Measurements from ENCODE around the gene SGMS2.
"Not testable (repeated sequence)": the region's sequence is repeated elsewhere in the genome, so short reads cannot be mapped to it uniquely, and the experiment has no call there.

SGMS2 gene

DNA sequence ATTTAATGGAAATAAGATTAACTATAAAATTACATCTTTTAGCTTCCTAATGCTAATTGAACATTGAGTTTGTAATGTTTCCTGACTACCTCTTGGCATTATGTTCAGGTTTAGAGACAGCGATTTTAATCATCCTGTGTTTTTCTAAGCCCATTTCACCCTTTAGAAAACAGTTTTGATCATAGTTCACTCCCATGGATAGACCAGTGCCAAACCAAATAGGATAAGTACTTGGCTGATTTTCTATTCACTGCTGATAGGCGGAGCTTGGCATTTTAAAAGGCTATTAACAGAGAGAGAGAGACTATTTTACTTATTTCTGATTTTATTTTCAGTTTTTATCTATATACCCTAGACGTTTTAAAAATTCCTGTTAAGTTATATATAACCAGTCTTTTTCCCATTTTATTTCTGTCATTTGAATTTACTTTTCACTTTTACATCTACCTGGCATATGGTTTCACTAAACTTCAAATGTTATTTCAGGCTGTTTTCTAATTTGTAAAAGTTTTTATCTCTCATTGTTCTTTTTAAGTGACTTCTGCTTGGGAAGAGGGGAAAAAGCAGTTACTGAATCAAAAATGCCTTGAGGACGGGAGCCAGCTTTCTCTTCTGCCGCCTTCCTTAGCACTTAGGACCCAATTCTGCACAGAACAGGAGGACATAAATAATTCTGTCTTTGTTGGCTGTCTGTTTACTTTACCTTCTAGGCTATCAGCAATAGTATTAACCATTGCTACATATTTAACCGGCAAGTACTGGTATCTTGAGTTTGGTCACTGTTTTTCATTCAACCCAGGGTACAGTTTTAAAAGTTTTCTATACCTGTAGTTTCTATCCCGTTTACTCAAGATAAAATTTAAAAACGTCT is 46.4 kb downstream of the SGMS2 start:
- peak; percentile 7 for DNase-seq

DNA sequence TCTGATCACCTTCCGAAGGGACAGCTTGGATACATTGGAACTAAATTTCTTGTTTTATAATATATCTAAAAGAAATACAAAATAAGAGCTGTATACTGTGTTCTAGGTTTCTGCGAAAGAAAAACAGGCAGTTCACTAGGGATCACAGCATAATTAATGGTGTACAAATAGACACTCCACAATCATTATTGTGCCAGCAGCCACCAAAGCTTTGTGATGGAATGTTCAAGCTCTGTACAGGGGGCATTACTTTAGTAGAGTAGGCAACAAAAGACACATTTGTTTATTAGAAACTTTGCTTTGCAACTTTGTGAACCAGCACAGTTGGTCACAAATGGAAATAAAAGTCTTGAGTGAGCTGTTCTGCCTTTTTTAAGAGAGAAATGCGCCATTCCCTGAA is 49.3 kb downstream of the SGMS2 start:
- no peak for DNase-seq

DNA sequence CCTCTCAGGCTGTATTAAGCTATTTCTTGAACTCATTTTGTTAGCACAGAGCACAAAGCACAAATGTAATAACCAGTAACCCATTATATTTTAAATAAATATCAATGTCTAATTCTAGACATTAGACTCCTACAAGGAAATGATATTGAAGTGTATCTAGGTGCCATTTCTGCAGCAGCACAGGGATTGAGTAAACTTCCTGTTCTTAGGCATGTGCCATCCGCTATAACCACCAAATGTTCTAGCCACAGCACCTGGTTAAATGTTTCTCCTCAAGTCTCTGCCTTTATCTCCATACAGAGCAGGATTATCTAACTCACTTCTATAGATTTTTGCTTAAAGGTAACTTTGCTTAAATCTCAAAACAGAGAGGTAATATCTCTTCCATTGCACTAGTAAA is 51.4 kb downstream of the SGMS2 start:
- DNase-seq, result peak; percentile 1

DNA sequence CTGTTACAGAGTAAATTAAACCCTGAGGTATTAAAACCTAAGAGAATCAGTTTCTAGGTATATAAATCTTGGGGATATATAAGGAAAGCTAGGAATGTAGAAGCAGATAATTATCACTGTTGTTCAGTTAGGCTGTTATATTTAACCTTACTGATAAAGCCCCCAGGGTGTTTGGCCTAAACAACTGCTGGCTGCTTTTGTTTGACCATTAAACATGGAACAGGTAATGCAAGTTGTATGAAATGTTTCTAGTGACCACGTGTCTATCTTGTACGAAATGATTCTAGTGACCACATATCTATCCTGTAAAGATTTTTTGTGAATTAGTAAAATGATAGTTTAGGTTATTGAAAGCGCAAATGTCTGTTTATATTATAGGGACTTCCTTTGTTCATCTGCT is 52.6 kb downstream of the SGMS2 start:
- peak; percentile 59 for DNase-seq

DNA sequence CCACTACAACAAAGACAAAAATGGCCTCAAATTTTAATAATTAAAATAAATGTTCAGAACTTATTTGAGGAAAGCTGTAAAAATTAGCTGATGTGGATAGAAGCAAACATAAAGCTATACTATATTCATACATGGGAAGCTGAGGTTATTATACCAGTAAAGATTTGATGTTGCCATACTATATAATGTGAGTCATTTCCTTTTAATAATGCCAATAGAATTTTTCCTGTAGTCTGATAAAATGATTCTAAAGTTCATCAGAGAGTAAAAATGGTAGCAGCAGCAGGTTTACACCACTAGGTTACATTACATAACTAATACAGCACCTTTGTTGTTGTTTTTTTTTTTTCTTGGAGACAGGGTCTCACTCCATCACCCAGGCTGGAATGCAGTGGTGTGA is 61.1 kb downstream of the SGMS2 start:
- no peak for DNase-seq

DNA sequence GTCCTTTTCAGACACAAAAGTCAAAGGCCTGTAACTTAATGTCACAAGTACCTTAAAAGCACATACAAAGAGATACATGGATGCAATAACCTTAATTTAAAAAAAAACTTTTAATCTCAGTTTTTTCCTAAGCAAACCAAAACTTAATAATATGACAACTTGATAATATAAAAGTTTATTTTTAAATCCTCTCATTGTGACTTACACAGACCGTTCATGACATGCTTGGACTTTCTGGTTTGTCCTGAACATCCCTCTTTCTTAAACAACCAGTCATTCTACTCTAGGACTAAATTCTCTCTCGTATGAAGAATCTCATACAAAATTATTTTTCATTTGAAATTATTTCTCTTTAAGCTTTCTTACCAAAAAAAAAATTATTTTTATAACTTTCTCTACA is 63.5 kb downstream of the SGMS2 start:
- no peak for DNase-seq

DNA sequence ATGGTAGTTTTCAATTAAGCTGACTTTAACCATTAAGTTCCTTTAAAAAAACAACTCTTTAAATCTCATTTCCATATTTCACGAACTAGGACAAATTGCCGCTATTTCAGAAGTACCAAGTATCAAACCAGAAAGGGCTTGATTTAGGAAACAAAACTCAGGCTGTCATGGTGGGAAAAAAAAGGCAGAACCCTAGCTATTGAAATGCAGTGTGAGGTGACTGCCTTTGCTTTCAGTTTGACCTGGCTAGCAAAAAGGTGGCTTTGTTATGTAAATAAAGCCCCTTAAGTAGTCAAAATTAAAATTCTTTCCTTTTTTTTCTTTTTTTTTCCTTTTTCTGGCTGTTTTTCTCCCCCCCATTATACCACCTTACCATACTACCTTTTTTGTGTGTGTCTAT is 66.0 kb downstream of the SGMS2 start:
- no peak for DNase-seq

DNA sequence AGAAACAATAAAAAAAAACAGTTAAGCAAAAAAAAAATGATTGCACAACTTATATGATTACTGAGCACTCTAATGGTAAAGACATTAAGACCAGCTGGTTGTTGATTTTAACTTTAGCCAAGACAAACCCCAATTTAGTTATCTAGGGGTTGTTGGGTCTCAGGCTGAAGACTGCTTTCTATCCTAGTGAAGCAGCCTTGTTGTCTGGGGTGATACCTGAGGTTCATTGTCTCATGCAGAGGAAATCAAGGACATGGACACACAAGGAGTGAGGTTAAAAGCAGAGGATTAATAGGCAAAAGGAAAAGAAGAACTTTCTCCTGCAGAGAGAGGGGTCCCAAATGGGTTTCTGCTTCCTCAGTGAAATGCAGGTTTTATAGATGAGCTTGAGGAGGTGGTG is 66.6 kb downstream of the SGMS2 start:
- no peak for DNase-seq

DNA sequence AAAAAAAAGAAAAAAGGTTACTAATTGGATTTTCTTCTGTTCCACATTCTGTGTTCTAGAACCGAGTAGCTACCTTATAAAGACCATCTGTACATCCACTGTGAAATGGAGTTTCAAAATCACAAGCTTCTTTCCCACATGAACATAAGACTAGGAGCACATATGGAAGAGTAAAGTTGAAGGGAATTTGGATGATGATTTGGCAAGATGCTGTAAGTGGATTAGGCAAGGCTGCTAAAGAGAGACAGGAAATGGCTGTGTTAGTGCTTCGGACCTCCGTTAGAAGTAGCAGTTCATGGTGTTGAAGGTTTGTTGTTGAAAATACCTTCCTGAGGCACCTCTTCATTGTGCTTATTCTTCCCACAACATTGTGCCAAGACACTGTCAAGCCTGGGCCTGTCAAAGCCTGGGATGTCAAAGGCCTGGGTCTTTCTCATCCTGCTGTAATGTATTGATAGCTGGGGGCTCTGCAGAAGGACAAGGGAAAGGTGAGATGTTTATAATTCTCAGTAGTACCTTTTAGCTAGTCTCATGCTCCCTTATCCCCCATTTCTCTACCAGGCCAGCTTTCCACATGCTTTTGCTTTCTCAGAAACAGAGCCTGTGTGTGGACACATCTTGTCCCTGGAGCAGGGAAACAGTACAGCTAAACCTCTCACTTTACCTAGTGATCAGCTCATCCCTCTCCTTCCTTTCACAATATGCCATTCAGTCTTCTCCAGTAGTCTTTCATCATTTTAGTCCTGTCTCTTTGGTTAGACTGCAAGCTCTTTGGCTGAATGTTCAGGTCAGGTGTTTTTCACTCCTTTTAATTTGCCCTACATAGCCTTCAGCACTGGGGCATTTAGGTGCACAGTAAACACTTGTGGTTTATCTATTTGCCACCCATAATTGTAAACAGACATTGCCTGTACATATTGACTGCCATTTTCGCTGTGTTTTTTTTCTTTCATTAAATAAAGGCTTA is 68.7 kb downstream of the SGMS2 start:
- DNase-seq, result no peak

DNA sequence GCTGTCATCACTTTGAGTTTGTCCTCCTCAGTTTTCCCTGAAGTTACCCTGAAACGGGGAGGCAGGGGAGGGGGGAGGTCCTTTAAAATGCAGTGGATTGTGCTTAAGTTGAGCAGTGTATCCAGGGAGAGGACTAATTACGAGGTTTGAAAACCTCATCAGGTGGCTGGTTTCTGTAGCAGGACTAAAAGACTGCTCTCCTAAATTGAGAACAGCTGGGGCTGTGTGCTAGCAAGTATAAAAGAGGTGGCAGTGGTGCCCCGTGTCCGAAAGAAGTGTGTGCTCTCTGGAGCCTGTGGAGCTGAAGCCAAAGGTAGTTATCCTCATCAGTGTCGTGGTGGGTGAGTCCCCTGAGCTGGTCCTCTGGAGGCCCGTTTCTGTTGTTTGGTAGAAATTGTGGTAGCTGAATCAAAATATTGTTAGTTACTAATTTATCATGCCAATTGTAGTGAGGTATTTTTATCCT is 69.4 kb downstream of the SGMS2 start:
- DNase-seq, result peak; percentile 8

DNA sequence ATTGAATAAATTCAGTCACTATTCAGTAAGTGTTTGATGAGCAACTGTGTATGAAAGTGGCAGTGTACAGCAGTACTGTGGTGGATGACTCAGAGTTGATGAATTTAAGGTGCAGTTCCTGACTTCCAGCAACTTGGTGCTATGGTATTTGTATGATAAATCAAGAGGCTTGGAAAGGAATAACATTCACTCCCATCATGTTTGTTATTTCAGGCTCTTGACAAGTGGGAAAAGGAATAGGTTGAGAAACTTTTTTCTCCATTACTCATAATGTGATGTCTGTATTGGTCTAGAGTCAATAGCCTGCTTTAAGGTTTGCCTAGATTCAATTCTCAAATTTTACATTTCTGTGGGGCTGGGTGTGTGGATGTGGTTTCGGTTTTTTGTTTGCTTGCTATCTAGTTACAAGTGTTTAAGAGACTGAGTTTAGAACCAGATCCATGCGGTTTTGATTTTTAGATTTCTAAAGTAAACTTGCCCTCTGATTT is 71.5 kb downstream of the SGMS2 start:
- DNase-seq, result no peak

DNA sequence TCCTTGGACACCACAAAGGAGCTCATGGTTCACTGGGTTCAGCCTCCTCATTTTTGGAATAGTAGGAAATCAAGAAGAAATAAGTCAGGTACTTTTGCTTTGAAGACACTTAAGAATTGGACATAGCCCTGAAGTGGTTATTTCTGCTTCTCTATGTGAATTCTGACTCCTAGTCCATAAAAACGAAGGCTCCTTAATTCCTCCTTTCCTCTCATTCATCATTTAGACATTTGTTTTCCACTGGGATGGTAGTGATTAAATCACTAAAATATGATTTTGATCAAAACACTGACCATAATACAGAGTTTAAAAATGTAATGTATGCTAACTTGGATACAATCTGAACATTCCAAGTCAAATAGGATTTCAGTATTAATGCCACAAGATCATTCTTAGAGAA is 71.9 kb downstream of the SGMS2 start:
- DNase-seq, result no peak

DNA sequence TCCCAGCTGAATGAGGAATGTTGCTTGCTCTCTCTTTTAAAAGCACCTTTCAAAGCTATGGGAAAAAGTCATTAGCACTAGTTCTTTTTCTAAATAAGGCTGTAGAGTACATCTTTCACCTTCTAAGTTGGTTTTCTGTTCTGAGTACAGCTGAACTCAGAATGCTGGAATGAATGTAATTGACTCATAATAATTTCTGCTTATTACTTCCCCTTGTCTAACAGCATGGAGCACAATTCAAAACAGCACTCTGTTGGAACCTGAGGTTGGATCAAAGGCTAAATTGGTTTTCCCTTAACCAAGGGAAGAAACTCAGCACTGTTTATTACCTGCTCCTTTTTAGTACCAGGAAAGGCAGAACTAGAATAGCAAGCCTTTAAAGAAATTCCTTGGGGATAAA is 73.1 kb downstream of the SGMS2 start:
- DNase-seq, result no peak

DNA sequence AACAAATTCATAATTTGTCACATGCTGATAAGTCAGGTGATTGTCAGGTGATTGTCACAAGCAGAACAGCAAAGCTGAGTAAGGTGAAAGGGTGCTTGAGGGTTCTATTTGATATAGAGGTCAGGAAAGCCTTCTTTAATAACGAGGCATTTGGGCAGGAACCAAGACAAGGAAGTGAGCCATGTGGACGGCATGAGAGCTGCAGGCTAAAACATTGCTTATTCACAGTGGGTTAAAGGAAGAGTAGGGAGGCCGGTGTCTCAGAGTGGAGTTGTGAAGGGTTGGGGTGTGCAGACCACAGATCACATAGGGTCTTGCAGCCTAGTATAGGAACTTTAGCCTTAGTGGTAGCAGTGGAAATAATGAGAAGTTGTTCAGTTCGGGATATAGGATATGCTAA is 75.3 kb downstream of the SGMS2 start:
- no peak for DNase-seq

DNA sequence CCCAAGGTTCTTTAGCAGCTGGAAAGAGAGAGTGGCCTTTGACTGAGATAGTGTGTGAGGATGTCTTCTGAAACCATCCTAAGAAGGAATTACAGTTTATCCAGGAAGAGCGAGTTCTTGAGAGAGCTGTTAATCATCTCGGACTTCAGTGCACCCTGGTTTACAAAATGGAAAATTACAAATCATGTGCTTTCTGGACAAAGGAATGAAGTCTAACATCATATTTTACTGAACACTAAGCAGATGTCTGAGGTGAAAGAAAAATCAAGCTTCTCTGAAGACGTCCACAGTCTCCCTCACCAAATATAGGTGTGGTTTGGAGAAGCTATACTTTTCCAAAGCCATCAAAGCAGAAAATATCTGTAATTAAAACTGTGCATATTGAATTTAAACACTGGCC is 75.8 kb downstream of the SGMS2 start:
- DNase-seq, result no peak

DNA sequence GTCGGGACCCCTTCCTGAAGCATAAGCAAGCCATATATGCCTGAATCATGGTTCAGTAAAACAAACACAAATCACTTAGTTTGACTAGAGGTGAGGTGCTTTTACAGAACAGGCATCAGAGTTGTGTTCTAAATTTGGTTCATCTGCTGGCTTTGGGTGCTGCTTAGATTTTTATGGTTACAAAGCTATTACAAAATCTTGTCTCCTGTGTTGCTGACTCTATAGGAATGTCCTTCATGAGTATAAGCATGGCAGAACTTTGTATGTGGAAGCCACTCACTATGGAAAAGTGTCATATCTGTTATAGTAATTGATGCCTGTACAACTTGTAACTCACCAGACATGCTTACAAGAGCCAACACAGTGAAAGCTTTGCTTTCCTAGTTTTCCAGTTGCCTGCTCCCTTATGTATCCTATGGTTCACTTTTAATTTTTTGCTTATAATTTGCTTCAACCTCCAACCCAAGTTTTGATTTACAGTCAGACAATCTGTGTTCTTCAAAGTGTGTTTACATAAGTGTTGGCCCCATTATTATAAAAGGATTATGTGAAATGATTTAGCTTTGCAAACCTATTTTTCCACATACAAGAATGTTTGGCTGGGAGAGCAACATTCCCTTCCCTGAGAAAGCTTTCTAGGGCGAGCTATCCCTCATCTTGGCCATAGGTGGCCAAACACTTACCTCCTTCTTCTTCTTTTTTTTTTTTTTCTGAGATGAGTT is 76.6 kb downstream of the SGMS2 start:
- DNase-seq, result no peak

DNA sequence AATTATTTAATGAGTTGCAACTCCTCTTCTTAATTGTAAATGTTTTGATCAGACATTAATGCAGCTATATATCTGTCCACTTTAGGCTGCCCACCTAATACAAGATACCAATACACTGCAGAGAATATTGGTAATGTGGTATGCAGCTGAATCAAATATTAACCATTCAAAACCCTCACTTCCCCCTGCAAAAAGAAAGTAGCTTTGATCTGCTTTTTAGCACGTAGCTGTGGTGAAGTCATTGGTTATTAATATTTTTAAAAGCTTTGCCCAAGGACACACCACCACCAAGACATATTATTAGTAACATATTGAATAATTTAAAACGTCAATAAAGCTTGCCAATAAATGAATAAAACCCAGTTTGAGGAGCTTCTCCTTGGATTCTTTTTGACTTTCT is 78.0 kb downstream of the SGMS2 start:
- DNase-seq, result no peak

DNA sequence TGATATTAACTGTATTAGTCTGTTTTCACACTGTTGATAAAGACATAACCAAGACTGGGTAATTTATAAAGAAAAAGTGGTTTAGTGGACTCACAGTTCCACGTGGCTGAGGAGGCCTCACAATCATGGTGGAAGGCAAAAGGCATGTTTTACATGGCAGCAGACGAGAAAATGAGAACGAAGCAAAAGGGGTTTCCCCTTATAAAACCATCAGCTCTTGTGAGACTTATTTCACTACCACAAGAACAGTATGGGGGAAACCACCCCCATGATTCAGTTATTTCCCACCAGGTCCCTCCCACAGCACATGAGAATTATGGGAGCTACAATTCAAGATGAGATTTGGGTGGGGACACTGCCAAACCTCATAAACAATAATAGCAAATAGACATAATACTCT is 80.3 kb downstream of the SGMS2 start:
- not testable (repeated sequence) for DNase-seq

DNA sequence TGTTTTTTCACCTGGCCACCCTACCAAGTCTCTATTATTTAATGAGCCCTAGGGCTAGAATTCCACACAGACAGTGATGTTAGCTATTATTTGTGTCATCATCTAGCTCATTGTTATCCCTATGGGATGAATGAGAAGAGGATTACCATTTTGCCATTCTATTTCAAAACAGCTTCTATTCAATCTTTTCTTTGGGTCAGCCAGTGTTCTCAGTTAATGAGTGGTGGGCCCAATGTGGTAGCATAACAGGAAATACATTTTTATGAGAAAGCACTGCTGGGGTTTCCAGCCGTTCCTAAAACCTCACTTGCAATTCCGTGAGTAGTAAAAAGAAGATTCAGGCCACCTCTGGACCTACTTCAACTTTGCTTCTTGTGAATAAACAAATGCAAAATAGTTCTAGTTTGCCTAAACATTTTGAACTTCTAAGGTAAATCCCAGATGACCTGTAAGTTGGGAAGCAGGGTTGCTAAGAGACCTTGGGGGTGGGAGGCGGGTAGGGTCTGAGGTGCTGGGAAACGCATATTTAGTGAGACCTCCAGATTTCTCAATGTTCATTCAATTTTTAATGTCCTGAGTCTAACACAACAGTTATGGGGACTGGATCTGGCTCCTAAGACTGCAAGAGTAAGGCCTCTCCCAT is 81.8 kb downstream of the SGMS2 start:
- DNase-seq, result peak; percentile 84

DNA sequence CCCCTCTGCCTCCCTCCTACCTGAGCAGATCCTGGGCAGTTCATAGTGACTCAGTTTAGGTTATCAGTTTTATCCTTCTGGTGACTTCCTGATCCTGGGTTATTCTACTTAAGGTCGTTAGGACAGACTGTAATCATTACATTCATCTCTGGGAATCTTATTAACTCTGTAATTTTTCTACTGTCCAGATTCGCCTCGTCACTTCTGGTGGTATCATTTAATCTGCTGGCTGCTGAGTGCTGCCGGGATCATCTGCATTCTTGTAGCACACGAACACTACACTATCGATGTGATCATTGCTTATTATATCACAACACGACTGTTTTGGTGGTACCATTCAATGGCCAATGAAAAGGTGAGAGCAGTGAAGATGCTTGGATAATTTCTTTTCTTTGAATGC is 83.6 kb downstream of the SGMS2 start:
- no peak for DNase-seq

DNA sequence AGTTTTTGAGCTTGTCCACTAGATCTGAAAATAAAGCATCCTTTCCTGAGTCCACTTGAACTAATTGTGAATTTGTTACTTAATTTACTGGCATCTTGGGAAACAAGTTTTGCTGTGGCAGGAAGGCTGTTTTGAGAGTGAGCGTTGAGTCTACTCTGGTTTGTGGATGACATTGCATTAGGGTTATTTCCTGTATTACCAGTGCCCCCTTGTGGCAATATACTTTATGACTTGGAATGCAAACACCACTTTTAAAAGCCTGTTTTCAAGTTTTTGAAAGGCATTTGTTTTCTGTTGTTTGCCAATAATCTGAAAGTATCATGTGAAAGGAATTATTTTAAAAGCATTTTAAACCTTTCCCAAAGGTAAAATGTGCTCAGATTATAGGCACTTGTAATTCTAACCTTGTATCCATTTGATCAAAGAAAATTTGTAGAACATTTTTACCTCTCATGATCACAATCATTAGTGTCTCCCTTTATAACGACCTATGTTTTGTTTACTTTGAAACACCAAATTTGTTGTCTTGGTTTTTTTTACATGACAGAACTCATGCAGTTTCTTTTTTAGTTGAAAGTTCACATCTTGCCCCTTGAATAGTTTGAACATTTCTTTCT is 88.7 kb downstream of the SGMS2 start:
- peak; percentile 41 for DNase-seq

DNA sequence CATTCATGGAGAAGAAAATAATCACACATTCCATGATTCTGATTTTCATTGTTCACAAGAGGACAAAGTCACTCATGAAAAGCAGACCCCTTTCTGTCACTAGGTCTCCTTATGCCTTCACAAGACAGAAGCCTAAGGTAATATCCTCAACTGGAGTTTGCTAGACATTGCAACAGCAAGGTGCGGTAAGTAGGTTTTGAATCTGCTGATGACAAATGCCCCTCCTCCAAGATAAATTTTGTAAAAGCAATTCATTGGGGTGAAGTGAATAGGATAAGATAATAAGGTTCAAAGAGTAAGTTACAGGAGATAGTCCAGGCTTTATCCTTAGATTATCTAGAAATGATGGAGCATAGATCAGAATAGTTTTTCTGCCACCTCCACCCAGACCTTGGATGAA is 90.5 kb downstream of the SGMS2 start:
- DNase-seq, result no peak

Measured in NCI-H146 (cell line).